HCT116 (cell line): Measurements from ENCODE around the gene PACSIN2.

ENCODE experiments used
- CTCF ChIP-seq, 3 experiments: fragments of 200-600 bp in 1 of 3; sonication (generic) in 1 of 3; IDR thresholded peaks in 2 of 3; conservative IDR thresholded peaks in 1 of 3; 2 replicates each; pipeline ENCODE4 v1.5.1; 2012 to 2017; ENCODE audit warnings: low read depth in 2 of 3, low read length in 2 of 3, antibody characterized with exemption in 1 of 3, borderline replicate concordance in 1 of 3, control low read depth in 1 of 3, mild to moderate bottlenecking in 1 of 3, mixed read lengths in 1 of 3, mixed run types in 1 of 3, moderate library complexity in 1 of 3; ENCODE audit not compliant: insufficient read depth in 1 of 3
- POLR2A ChIP-seq: IDR thresholded peaks from 2 replicates; pipeline ENCODE4 v1.7.0; 2011; ENCODE audit warnings: borderline replicate concordance; ENCODE audit not compliant: insufficient read depth, insufficient read length; ENCODE audit errors: extremely low read depth
- POLR2AphosphoS5 ChIP-seq: IDR thresholded peaks from 2 replicates; pipeline ENCODE4 v1.6.1; 2011; ENCODE audit warnings: mild to moderate bottlenecking, low read depth, low read length, moderate library complexity
- REST ChIP-seq: IDR thresholded peaks from 2 replicates; pipeline ENCODE4 v1.6.1; 2012; ENCODE audit warnings: low read depth

- TF ChIP-seq POLR2A (no peak), CTCF (IDR thresholded peaks at IDR 0.05 in 2 of 3, conservative IDR thresholded peaks at IDR 0.05 in 1 of 3; ENCODE audit: borderline replicate concordance in 1 of 3, insufficient read depth in 1 of 3, low read depth in 2 of 3, low read length in 2 of 3) (no peak), POLR2AphosphoS5 (no peak), REST (no peak)
These were observed 52.4 kb downstream of the PACSIN2 start for GRCh38 chr22:42962295-42963230.
